ENCODE results near the gene EMID1.

Gene EMID1

GRCh38 chr22:29298641-29299040 is 92.9 kb downstream of the EMID1 start:
- no peak for DNase-seq

- no peak for DNase-seq
Measured at GRCh38 chr22:29299136-29299900, 93.6 kb downstream of the EMID1 start.

GRCh38 chr22:29300467-29300806 is 94.7 kb downstream of the EMID1 start:
- DNase-seq: no peak

- DNase-seq: no peak
Measured at GRCh38 chr22:29300807-29301601, 95.3 kb downstream of the EMID1 start.

GRCh38 chr22:29301716-29302401 is 96.2 kb downstream of the EMID1 start:
- DNase-seq: no peak

- no peak for DNase-seq
Measured at GRCh38 chr22:29302402-29302680, 96.6 kb downstream of the EMID1 start.

- no peak for DNase-seq
Measured at GRCh38 chr22:29302681-29303465, 97.2 kb downstream of the EMID1 start.

GRCh38 chr22:29305836-29306174 is 100.1 kb downstream of the EMID1 start:
- no peak for DNase-seq

- peak; percentile 29 for DNase-seq
Measured at GRCh38 chr22:29306175-29306834, 100.6 kb downstream of the EMID1 start, which contains the start of gene GAS2L1. TSS of gene GAS2L1 (plus strand) at chr22:29306650. CDS start at chr22:29308106, 1,456 bp downstream.

- DNase-seq: peak; percentile 16
Measured at GRCh38 chr22:29306835-29307595, 101.3 kb downstream of the EMID1 start.

- no peak for DNase-seq
Measured at GRCh38 chr22:29307596-29308147, 102.0 kb downstream of the EMID1 start.

GRCh38 chr22:29308148-29308790 is 102.6 kb downstream of the EMID1 start:
- no peak for DNase-seq

- DNase-seq: no peak
Measured at GRCh38 chr22:29308791-29309262, 103.1 kb downstream of the EMID1 start.
